ENCODE measurements around the gene SPEF1.

DNA sequence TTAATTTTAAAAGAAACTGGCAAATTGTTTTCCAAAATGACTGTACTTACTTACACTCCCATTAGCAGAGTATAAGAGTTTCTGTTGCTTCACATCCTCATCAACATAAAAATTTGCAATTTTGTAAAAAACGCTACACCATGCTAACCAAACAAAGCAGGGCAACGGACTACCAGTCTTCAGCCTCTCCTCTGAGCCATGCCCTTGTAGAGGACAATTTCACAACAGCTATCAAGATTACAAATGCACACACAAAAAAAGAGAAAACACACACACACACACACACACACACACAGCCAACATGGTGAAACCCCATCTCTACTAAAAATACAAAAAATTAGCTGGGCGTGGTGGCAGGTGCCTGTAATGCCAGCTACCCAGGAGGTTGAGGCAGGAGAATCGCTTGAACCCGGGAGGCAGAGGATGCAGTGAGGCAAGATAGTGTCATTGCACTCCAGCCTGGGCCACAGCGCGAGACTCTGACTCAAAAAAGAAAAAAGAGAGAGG lies 9.6 kb downstream of the SPEF1 start:
- TF ChIP-seq, protein P1, sequence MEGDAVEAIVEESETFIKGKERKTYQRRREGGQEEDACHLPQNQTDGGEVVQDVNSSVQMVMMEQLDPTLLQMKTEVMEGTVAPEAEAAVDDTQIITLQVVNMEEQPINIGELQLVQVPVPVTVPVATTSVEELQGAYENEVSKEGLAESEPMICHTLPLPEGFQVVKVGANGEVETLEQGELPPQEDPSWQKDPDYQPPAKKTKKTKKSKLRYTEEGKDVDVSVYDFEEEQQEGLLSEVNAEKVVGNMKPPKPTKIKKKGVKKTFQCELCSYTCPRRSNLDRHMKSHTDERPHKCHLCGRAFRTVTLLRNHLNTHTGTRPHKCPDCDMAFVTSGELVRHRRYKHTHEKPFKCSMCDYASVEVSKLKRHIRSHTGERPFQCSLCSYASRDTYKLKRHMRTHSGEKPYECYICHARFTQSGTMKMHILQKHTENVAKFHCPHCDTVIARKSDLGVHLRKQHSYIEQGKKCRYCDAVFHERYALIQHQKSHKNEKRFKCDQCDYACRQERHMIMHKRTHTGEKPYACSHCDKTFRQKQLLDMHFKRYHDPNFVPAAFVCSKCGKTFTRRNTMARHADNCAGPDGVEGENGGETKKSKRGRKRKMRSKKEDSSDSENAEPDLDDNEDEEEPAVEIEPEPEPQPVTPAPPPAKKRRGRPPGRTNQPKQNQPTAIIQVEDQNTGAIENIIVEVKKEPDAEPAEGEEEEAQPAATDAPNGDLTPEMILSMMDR (conservative IDR thresholded peaks at IDR 0.05 in 1 of 2, IDR thresholded peaks at IDR 0.05 in 1 of 2; ENCODE audit: extremely low read depth in 1 of 2, insufficient read depth in 1 of 2, low read depth in 1 of 2, low read length in 2 of 2) = no peak
- no peak for TF ChIP-seq EZH2 (IDR thresholded peaks at IDR 0.05; ENCODE audit: borderline replicate concordance, low read length)
